ENCODE measurements around the gene MRO.

Gene MRO

DNA sequence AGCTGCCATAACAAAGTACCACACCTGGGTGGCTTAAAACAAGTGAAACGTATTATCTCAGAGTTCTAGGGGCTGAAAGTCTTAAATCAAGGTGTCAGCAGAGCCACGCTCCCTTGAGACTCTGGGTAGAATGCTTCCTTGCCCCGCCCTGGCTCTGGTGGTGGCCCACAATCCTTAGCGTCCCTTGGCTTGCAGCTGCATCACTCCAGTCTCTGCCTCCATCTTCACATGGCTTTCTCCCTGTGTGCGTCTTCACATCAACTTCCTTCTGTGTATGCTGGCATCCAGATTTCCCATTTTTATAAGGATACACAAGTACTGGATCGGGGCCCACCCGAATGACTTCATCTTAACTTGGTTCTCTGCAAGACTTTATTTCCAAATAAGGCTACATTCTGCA is 62.5 kb downstream of the MRO start:
- TF ChIP-seq GABPA (IDR thresholded peaks at IDR 0.05; ENCODE audit: low read depth) (no peak), POLR2AphosphoS5 (IDR thresholded peaks at IDR 0.05; ENCODE audit: low read depth) (no peak), SPI1 (IDR thresholded peaks at IDR 0.05; ENCODE audit: borderline replicate concordance, low read depth) (no peak)
- TF ChIP-seq, protein P1, sequence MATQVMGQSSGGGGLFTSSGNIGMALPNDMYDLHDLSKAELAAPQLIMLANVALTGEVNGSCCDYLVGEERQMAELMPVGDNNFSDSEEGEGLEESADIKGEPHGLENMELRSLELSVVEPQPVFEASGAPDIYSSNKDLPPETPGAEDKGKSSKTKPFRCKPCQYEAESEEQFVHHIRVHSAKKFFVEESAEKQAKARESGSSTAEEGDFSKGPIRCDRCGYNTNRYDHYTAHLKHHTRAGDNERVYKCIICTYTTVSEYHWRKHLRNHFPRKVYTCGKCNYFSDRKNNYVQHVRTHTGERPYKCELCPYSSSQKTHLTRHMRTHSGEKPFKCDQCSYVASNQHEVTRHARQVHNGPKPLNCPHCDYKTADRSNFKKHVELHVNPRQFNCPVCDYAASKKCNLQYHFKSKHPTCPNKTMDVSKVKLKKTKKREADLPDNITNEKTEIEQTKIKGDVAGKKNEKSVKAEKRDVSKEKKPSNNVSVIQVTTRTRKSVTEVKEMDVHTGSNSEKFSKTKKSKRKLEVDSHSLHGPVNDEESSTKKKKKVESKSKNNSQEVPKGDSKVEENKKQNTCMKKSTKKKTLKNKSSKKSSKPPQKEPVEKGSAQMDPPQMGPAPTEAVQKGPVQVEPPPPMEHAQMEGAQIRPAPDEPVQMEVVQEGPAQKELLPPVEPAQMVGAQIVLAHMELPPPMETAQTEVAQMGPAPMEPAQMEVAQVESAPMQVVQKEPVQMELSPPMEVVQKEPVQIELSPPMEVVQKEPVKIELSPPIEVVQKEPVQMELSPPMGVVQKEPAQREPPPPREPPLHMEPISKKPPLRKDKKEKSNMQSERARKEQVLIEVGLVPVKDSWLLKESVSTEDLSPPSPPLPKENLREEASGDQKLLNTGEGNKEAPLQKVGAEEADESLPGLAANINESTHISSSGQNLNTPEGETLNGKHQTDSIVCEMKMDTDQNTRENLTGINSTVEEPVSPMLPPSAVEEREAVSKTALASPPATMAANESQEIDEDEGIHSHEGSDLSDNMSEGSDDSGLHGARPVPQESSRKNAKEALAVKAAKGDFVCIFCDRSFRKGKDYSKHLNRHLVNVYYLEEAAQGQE (IDR thresholded peaks at IDR 0.05; ENCODE audit: insufficient replicate concordance, low read depth): no peak
- TF ChIP-seq, protein P2, sequence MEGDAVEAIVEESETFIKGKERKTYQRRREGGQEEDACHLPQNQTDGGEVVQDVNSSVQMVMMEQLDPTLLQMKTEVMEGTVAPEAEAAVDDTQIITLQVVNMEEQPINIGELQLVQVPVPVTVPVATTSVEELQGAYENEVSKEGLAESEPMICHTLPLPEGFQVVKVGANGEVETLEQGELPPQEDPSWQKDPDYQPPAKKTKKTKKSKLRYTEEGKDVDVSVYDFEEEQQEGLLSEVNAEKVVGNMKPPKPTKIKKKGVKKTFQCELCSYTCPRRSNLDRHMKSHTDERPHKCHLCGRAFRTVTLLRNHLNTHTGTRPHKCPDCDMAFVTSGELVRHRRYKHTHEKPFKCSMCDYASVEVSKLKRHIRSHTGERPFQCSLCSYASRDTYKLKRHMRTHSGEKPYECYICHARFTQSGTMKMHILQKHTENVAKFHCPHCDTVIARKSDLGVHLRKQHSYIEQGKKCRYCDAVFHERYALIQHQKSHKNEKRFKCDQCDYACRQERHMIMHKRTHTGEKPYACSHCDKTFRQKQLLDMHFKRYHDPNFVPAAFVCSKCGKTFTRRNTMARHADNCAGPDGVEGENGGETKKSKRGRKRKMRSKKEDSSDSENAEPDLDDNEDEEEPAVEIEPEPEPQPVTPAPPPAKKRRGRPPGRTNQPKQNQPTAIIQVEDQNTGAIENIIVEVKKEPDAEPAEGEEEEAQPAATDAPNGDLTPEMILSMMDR (IDR thresholded peaks at IDR 0.05; ENCODE audit: insufficient read depth, low read length): no peak
- no peak for DNase-seq (ENCODE audit: low read depth in 1 of 2, low spot score in 1 of 2)
- Histone ChIP-seq H3K4me3 (replicated peaks; ENCODE audit: insufficient read depth, low read length) (no peak overlapping the region), H3K27me3 (ENCODE audit: insufficient read depth, poor library complexity, severe bottlenecking) (peaks cover 19% of the 10 kb centered on the region), H3K27ac (replicated peaks) (no peak overlapping the region)

DNA sequence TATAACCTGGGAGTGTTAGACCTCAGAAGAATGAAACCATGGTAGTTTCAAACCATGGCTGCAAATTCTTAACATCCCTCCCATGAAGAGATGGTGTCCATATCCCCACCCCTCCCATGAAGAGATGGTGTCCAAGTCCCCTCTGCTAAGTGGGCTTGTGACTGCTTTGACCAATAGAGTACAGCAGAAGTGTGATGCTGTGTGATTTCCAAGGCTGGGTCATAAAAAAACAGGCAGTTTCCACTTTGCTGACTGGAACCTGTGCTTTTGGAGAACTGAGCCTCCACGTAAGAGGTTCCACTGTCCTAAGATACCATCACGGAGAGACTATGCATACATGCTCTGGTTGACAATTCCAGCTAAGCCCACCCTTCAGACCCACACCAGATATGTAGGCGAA is 65.5 kb downstream of the MRO start:
- DNase-seq (ENCODE audit: low read depth in 1 of 2, low spot score in 1 of 2): no peak
- no peak overlapping the region for H3K27ac ChIP-seq (replicated peaks)
- H3K4me3 ChIP-seq (replicated peaks; ENCODE audit: insufficient read depth, low read length): no peak overlapping the region
- TF ChIP-seq, protein P2 (IDR thresholded peaks at IDR 0.05; ENCODE audit: insufficient read depth, low read length): no peak
- TF ChIP-seq POLR2AphosphoS5 (IDR thresholded peaks at IDR 0.05; ENCODE audit: low read depth) (no peak), GABPA (IDR thresholded peaks at IDR 0.05; ENCODE audit: low read depth) (no peak)
- H3K27me3 ChIP-seq (ENCODE audit: insufficient read depth, poor library complexity, severe bottlenecking): peaks cover 16% of the 10 kb centered on the region

DNA sequence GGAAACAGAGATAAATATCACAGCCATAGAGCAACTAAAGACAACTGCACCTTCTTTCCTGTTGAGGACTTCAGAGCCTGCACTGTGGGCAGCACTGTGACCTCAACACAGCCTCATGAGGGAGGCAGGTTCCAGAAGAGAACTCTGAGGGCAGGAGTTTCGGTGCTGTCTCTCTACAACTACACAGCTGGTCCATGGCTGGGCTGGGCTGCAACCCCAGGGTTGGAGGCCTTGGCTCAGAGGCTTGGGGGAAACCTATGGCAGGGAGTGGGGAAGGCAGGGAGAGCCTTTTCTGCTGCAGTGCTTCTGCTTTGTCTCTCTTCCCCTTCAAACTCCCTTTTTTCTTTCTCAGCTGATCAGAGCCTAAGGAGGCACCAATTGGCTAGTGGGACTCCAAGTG is 66.5 kb downstream of the MRO start:
- Histone ChIP-seq H3K27me3 (ENCODE audit: insufficient read depth, poor library complexity, severe bottlenecking) (peaks cover 13% of the 10 kb centered on the region), H3K4me3 (replicated peaks; ENCODE audit: insufficient read depth, low read length) (no peak overlapping the region), H3K27ac (replicated peaks) (no peak overlapping the region)
- no peak for DNase-seq (ENCODE audit: low read depth in 1 of 2, low spot score in 1 of 2)
- TF ChIP-seq, protein P1 (IDR thresholded peaks at IDR 0.05; ENCODE audit: insufficient replicate concordance, low read depth): no peak
- TF ChIP-seq SPI1 (IDR thresholded peaks at IDR 0.05; ENCODE audit: borderline replicate concordance, low read depth): no peak
- TF ChIP-seq, protein P2 (IDR thresholded peaks at IDR 0.05; ENCODE audit: insufficient read depth, low read length): no peak
- no peak for TF ChIP-seq GABPA (IDR thresholded peaks at IDR 0.05; ENCODE audit: low read depth)
- TF ChIP-seq POLR2AphosphoS5 (IDR thresholded peaks at IDR 0.05; ENCODE audit: low read depth): no peak

DNA sequence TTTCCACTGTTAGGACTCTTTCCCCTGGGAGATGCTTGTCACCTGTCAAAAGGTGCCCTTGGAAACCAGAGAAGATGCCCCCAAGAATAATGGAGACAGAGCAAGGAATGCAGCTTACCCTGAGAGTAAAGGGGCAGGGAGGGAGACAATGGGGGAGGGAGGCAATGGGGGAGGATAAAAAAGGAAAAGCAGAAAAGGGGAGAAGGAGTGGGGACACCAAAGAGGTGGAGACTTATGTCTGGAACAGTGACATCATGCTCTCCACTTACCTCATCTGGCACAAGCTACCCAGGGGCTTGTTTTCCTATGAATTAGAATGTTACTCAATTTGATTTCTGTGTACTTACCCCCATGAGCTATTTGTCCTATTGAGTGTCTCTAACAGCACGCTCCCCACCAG is 67.9 kb downstream of the MRO start:
- DNase-seq (ENCODE audit: low read depth in 1 of 2, low spot score in 1 of 2): no peak
- TF ChIP-seq, protein P1 (IDR thresholded peaks at IDR 0.05; ENCODE audit: insufficient replicate concordance, low read depth): no peak
- TF ChIP-seq POLR2AphosphoS5 (IDR thresholded peaks at IDR 0.05; ENCODE audit: low read depth) (no peak), GABPA (IDR thresholded peaks at IDR 0.05; ENCODE audit: low read depth) (no peak)
- TF ChIP-seq, protein P2 (IDR thresholded peaks at IDR 0.05; ENCODE audit: insufficient read depth, low read length): no peak
- no peak overlapping the region for H3K4me3 ChIP-seq (replicated peaks; ENCODE audit: insufficient read depth, low read length)
- H3K27me3 ChIP-seq (ENCODE audit: insufficient read depth, poor library complexity, severe bottlenecking): peaks cover 11% of the 10 kb centered on the region
- H3K27ac ChIP-seq (replicated peaks): no peak overlapping the region
